HG03442 (cell line): ENCODE measurements around the gene CCT4.
"Not testable (repeated sequence)": the region's sequence is repeated elsewhere in the genome, so short reads cannot be mapped to it uniquely, and the experiment has no call there.

Experiments
- ATAC-seq: cut with Tn5 transposase; IDR thresholded peaks from one replicate; pipeline ENCODE4 v1.9.1; 2021; ENCODE audit warnings: mild to moderate bottlenecking, moderate library complexity; ENCODE audit not compliant: unreplicated experiment

The CCT4 gene, protein sequence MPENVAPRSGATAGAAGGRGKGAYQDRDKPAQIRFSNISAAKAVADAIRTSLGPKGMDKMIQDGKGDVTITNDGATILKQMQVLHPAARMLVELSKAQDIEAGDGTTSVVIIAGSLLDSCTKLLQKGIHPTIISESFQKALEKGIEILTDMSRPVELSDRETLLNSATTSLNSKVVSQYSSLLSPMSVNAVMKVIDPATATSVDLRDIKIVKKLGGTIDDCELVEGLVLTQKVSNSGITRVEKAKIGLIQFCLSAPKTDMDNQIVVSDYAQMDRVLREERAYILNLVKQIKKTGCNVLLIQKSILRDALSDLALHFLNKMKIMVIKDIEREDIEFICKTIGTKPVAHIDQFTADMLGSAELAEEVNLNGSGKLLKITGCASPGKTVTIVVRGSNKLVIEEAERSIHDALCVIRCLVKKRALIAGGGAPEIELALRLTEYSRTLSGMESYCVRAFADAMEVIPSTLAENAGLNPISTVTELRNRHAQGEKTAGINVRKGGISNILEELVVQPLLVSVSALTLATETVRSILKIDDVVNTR

GRCh38 chr2:61888267-61889055 lies at the start of gene CCT4:
Gene CCT4 (minus strand): TSS chr2:61888656. CDS start chr2:61888507, 149 bp downstream.
- ATAC-seq: peak; percentile 77

DNA sequence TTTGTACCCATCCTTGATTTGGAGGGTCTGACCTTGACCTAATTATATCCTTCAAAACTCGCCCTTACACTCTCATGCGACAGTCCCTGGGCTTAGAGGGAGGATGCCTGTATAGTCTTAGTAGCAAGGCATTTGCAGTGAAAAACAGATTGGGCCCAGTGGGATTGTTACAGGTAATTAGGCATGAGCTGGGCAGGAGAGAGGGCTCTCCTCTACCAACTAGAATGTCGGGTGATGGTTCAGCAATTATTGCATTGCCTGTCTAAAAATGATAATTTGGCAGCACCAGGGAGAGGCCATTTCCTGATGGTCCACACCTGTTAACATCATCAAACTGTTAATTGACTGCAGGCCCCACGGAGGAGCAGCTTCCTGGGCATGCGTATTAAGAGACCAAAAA lies 49.4 kb upstream of the CCT4 start:
- no peak for ATAC-seq

DNA sequence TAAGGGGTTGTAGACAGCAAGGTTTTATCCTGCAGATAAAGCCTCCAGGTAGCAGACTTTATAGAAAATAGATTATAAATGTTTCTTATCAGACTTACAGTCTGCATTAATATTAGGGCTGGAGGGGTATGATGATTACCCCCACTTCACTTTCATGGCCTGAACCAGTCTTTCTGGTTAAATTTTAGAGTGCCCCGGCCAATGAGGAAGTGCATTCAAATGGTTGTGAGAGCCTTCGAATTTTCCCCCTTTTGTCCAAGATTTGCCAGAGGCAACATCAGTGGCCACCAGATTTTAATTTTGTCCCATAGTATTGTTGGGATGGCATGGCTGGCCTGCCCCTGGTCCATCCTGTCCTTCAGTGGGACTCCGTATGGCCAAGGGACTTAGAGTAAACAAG lies 48.6 kb upstream of the CCT4 start:
- ATAC-seq: no peak

DNA sequence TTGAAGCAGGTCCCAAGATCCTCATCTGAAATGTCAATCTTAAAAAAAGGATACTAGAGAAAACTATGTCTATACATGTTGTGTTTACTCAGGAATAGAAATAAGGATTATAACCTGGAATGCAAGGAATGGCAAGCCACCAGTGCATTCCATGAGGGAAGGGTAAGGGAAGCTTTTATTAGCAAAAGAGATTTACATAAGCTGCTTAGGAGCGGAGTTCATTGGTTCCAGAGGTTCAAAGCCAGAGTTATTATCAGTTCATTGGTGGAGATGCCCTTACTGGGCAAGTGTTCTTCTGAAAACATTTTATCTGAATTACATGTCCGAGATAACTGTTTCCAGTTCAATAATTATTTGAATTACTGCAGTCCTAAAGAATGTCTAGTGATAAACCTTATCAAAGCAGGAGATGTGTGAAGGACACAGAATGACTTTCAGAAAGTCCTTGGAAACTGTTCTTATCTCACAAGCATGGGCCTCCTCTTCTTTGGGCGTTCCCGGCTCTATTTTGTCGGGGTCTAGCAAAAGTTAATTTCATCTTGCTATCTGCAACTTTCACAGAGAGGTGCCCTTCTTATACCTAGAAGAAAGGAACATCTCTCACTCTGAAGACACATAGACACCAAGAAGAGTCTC lies 40.5 kb upstream of the CCT4 start:
- no peak for ATAC-seq

- ATAC-seq: no peak
Measured at GRCh38 chr2:61926531-61927477, 38.3 kb upstream of the CCT4 start.

- ATAC-seq: no peak
Measured at GRCh38 chr2:61924895-61925663, 36.6 kb upstream of the CCT4 start.

- ATAC-seq: no peak
Measured at GRCh38 chr2:61922714-61923113, 34.3 kb upstream of the CCT4 start.

DNA sequence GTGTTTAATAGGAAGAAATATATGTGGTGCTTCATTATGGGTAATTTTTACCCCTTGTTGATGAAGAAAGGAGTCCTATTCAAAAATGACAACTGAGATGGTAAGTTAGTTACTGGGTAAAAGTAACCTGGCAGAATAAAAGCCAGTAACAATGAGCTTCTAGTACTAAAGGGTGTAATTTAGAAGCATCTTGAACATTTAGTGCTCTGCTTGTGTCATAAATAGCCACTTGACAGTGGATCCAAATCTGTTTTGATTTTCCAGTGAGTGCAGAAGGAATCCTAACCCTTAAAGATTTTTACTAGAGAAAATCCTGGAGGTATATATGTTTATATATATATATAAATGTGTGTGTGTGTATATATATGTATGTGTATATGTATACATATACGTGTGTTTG lies 32.1 kb upstream of the CCT4 start:
- ATAC-seq: no peak

GRCh38 chr2:61914794-61915193 lies 26.3 kb upstream of the CCT4 start:
- not testable (repeated sequence) for ATAC-seq

DNA sequence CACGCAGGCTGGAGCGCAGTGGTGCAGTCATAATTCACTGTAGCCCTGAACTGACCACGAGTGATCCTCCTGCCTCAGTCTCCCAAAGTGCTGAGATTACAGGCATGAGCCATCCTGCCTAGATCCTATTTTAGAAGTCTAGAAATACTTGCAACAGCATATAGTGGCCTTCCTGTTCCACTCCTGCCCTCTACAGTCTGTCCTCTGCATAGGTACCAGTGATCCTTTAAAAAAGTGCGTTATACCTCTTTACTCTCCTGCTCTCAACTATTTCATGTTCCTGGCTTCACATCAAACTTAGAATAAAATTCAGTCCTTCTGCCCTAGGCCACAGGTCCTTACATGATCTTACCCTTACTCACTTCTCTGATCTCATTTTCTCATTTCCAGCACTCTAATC lies 23.1 kb upstream of the CCT4 start:
- no peak for ATAC-seq

- no peak for ATAC-seq
Measured at GRCh38 chr2:61910603-61911002, 22.1 kb upstream of the CCT4 start.

DNA sequence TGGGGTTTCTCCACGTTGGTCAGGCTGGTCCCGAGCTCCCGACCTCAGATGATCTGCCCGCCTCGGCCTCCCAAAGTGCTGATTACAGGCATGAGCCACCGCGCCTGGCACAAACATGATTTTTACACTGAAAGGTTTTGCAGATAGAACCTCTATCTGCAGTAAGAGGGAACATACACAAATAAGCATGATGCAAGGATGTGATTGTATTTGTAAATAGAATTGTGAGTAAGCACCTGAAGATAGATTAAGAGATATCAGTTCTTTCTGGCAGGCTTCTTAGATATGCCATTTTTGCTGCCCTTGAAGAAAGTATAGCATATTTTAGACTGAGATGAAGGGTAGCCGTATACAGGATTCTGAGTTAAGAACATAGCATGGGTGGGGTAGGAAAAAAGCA lies 20.7 kb upstream of the CCT4 start:
- no peak for ATAC-seq

- peak; percentile 7 for ATAC-seq
Measured at GRCh38 chr2:61906186-61906470, 17.7 kb upstream of the CCT4 start.

- peak; percentile 98 for ATAC-seq
Measured at GRCh38 chr2:61905372-61906185, 17.1 kb upstream of the CCT4 start, which contains the start of gene COMMD1. Gene COMMD1 (plus strand): TSS chr2:61905674. CDS start chr2:61905679, 5 bp downstream.

DNA sequence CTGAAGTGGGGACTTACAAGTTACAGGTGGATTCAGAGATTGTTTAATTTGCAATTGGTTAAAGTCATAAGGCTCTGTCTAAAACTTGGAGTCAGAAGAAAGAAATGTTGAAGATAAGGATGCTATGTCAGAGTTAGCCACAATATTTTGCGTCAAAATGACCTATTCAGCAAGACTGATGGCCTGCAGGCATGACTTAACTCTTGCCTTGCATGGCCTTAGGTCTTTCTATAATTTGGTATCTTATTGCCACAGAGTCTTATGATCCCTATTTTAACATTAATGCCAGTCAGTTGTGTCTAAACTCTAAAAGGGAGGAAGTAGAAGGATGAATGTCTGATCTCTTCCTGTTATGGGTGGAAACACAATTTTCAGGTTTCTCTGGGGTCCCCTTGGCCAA lies 11.8 kb upstream of the CCT4 start:
- no peak for ATAC-seq

GRCh38 chr2:61898810-61899209 lies 10.4 kb upstream of the CCT4 start:
- ATAC-seq: no peak

DNA sequence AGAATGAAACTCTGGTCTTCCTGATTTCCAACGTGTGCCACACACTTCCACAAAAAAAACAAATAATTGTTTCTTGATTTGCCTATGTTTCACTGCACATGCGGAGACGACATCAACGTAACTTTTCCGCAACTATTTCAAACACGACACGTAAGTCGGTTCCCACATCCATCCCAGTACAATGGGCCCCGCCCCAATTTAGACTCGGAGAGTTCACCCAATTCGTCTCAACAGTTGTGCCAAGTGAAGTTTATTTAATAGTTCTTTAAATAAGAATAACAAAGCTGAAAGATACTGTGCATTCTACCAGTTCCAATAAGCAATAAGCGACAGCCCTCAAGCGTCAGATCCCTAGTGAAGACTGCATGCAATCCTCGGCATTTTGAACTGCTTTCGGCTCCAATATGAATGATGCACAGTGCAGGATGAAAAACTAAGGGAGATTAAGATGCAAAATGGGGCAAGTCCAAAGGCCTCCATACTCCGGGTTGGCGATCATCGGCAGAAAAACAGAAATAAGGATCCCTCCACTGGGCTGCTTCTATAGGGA lies 664 bp downstream of the CCT4 start:
- no peak for ATAC-seq

DNA sequence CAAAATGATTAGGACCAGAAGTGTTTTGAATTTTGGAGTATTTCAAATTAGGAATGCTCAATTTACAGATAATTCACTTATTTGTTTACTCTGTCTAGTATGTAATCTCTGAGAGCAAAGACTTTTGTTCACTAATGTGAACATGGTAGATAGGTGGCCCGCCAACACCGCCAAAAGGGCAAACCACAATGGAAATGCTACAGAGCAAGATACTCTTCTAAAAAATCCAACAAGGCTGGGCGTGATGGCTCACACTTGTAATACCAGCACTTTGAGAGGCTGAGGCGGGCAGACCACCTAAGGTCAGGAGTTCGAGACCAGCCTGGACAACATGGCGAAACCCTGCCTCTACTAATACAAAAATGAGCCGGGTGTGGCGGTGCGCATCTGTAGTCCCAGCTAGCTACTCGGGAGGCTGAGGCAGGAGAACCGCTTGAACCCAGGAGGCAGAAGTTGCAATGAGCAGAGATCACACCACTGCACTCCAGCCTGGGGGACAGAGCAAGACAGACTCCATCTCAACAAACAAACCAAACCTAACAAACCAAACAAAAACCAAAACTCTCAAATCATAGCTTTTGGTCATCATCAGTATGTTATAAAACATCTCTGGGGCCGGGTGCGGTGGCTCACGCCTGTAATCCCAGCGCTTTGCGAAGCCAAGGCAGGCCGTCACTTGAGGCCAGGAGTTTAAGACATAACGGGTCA lies 2.4 kb downstream of the CCT4 start:
- ATAC-seq: no peak
